Loucy (cell line): ENCODE measurements around the gene PUSL1.

Source experiments
- EZH2phosphoT487 ChIP-seq: fragments of 200-600 bp; IDR thresholded peaks from 2 replicates; pipeline ENCODE4 v1.6.1; 2018; ENCODE audit warnings: antibody characterized with exemption, mild to moderate bottlenecking, moderate library complexity, borderline replicate concordance
- TF ChIP-seq, protein P1 (sequence below): fragments of 200-600 bp; sonication (generic); conservative IDR thresholded peaks from 2 replicates; pipeline ENCODE4 v1.5.1; 2014; ENCODE audit warnings: mild to moderate bottlenecking, antibody characterized with exemption, low read length

DNA sequence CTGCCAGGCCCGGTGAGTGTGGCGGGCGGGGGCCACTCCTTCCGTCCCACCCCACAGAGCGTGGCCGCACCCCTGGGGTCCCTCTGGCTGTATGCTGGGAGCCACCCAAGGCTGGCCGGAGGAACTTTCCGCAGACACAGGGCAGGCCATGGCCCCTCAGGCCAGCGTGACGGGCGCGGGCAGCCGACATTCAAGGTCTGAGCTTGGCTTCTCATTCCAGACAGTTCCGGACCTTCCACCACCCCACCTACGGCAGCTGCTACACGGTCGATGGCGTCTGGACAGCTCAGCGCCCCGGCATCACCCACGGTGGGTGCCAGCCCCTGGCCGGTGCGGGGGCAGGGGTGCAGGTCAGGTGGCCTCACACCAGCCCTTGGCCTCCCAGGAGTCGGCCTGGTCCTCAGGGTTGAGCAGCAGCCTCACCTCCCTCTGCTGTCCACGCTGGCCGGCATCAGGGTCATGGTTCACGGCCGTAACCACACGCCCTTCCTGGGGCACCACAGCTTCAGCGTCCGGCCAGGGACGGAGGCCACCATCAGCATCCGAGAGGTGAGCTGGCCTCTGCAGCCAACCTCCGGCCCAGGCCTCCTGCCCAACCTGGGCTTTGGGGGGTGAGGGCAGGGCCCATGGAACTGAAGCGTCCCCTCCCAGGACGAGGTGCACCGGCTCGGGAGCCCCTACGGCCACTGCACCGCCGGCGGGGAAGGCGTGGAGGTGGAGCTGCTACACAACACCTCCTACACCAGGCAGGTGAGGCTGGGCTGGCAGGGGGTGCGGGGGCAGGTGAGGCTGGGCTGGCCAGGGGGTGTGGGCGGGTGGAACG, 20.9 kb upstream of the PUSL1 start:
- TF ChIP-seq, protein P1, sequence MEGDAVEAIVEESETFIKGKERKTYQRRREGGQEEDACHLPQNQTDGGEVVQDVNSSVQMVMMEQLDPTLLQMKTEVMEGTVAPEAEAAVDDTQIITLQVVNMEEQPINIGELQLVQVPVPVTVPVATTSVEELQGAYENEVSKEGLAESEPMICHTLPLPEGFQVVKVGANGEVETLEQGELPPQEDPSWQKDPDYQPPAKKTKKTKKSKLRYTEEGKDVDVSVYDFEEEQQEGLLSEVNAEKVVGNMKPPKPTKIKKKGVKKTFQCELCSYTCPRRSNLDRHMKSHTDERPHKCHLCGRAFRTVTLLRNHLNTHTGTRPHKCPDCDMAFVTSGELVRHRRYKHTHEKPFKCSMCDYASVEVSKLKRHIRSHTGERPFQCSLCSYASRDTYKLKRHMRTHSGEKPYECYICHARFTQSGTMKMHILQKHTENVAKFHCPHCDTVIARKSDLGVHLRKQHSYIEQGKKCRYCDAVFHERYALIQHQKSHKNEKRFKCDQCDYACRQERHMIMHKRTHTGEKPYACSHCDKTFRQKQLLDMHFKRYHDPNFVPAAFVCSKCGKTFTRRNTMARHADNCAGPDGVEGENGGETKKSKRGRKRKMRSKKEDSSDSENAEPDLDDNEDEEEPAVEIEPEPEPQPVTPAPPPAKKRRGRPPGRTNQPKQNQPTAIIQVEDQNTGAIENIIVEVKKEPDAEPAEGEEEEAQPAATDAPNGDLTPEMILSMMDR = no peak
- no peak for TF ChIP-seq EZH2phosphoT487
